OCI-LY1 (cell line): ENCODE measurements around the gene SMTNL1.

Experiments used
- EZH2 ChIP-seq: fragments of 200-600 bp; sonication (generic), shearing (Covaris generic); IDR thresholded peaks from 2 replicates; pipeline ENCODE4 v1.8.0; 2017; ENCODE audit warnings: borderline replicate concordance, mixed run types, mild to moderate bottlenecking, antibody characterized with exemption, low read length, moderate library complexity, mixed read lengths
- TF ChIP-seq, protein P1 (sequence below): fragments of 200-600 bp; sonication (generic), shearing (Covaris generic); IDR thresholded peaks from 2 replicates; pipeline ENCODE4 v1.5.1; 2017; ENCODE audit warnings: mild to moderate bottlenecking, antibody characterized with exemption, low read length, moderate library complexity, mixed read lengths

DNA sequence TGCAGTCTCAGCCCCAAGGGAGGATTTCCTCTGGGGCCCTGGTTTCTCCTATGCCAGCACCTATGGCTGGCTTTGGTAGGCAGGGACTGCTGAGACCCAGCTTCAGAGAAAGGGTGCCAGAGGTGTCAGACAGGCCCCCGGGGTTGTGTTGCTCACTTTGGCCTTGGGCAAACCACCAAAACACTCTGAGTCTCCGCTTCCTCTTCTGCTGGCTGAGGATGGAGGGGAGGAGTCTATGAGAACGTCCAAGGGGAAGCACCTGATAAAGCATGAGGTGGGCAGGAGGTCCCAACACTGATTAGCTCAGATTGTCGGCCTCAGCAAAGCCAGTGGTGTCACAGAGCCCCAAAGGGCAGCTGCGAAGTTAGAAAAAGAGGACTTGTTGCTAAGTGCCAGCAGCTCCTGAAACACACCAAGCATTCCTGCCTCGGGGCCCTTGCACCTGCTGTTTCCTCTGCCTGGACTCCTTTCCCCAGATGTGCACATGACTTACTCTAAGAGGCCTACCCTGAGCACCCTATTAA, 10.5 kb downstream of the SMTNL1 start:
- TF ChIP-seq, protein P1, sequence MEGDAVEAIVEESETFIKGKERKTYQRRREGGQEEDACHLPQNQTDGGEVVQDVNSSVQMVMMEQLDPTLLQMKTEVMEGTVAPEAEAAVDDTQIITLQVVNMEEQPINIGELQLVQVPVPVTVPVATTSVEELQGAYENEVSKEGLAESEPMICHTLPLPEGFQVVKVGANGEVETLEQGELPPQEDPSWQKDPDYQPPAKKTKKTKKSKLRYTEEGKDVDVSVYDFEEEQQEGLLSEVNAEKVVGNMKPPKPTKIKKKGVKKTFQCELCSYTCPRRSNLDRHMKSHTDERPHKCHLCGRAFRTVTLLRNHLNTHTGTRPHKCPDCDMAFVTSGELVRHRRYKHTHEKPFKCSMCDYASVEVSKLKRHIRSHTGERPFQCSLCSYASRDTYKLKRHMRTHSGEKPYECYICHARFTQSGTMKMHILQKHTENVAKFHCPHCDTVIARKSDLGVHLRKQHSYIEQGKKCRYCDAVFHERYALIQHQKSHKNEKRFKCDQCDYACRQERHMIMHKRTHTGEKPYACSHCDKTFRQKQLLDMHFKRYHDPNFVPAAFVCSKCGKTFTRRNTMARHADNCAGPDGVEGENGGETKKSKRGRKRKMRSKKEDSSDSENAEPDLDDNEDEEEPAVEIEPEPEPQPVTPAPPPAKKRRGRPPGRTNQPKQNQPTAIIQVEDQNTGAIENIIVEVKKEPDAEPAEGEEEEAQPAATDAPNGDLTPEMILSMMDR: no peak
- TF ChIP-seq EZH2: no peak
